Breast epithelium (tissue), 4 donors: ENCODE data around the gene ARHGEF28. TPM values are rescaled to one million over a fixed set of nuclear protein-coding genes. Genes with fewer than 3 reads are reported as not detected.

Source experiments
- DNase-seq, 2 donors: peaks; one replicate each; pipeline ENCODE4 v3.0.0-alpha.2; 2019; ENCODE audit warnings: low spot score in 2 of 2
- H3K27ac ChIP-seq, 2 donors: fragments of 200-600 bp; sonication (generic) in 1 of 2; one replicate each; pipeline ENCODE4 v1.5.1; 2016 to 2019; ENCODE audit warnings: mild to moderate bottlenecking in 1 of 2
- H3K27me3 ChIP-seq, 2 donors: fragments of 200-600 bp; sonication (generic) in 1 of 2; one replicate each; pipeline versions ENCODE4 v1.5.1 to v1.6.0; 2017 to 2019; ENCODE audit warnings: control low read depth in 1 of 2, mild to moderate bottlenecking in 1 of 2
- H3K36me3 ChIP-seq: fragments of 200-600 bp; one replicate; pipeline ENCODE4 v1.5.1; 2019
- H3K4me1 ChIP-seq, 2 donors: fragments of 200-600 bp; sonication (generic); one replicate each; pipeline ENCODE4 v1.5.1; 2016 to 2019; ENCODE audit warnings: control low read depth in 1 of 2
- H3K4me3 ChIP-seq, 3 donors: fragments of 200-600 bp; sonication (generic); 1 replicate in 2 of 3; 2 replicates in 1 of 3; pipeline ENCODE4 v1.5.1; 2016 to 2019; ENCODE audit warnings: mild to moderate bottlenecking in 3 of 3, moderate library complexity in 2 of 3
- H3K9me3 ChIP-seq, 2 donors: fragments of 200-600 bp; sonication (generic) in 1 of 2; one replicate each; pipeline ENCODE4 v1.5.1; 2016 to 2019; ENCODE audit warnings: control low read depth in 1 of 2
- CTCF ChIP-seq, 3 donors: fragments of 450-650 bp; IDR thresholded peaks; one replicate each; pipeline ENCODE4 v1.5.1; 2016 to 2017; ENCODE audit warnings: antibody characterized with exemption in 3 of 3, mild to moderate bottlenecking in 3 of 3, moderate library complexity in 3 of 3
- POLR2A ChIP-seq: fragments of 450-650 bp; IDR thresholded peaks from one replicate; pipeline ENCODE4 v1.6.1; 2016; ENCODE audit warnings: antibody characterized with exemption, mild to moderate bottlenecking, moderate library complexity
- POLR2AphosphoS5 ChIP-seq, 3 donors: sonication (generic); formaldehyde crosslinking; IDR thresholded peaks; one replicate each; pipeline ENCODE4 v1.6.1; 2017; ENCODE audit warnings: antibody characterized with exemption in 3 of 3
- intact Hi-C: fragments of 100-400 bp; cut with DNase I; formaldehyde crosslinking; loops from one replicate; pipeline ENCODE4 v1.15.1; 2023; ENCODE audit warnings: low total_unique reads
- total RNA-seq, 3 donors: library from RNA; depleted of rRNA; stranded (reverse); fragments of >200 nt; gene quantifications; one replicate each; pipeline ENCODE4 v1.1.0, GENCODE V29; 2016

ARHGEF28 gene
- total RNA-seq, 3 donors from 2014 or later: 11.4 to 65.4 (median 31.5) TPM

GRCh38 chr5:73746608-73747007 lies 120.6 kb downstream of the ARHGEF28 start:
- intact Hi-C loops: no loop called here
- no peak for DNase-seq
- TF ChIP-seq CTCF (IDR thresholded peaks at IDR 0.05) (no peak), POLR2AphosphoS5 (IDR thresholded peaks at IDR 0.05) (no peak), POLR2A (no peak)
- no peak overlapping the region for H3K27ac ChIP-seq
- no peaks in the 10 kb centered on the region for H3K4me1 ChIP-seq
- no peaks in the 10 kb centered on the region for H3K36me3 ChIP-seq
- no peak overlapping the region for H3K4me3 ChIP-seq
- no peaks in the 10 kb centered on the region for H3K27me3 ChIP-seq
- no peaks in the 10 kb centered on the region for H3K9me3 ChIP-seq

GRCh38 chr5:73747696-73748380 lies 121.8 kb downstream of the ARHGEF28 start:
- no peaks in the 10 kb centered on the region for H3K36me3 ChIP-seq
- H3K4me3 ChIP-seq: no peak overlapping the region
- no peak for DNase-seq
- H3K4me1 ChIP-seq: no peaks in the 10 kb centered on the region
- H3K27ac ChIP-seq: peak overlapping the region in 1 of 2 donors; percentile 57
- no peaks in the 10 kb centered on the region for H3K27me3 ChIP-seq
- intact Hi-C loops: no loop called here
- TF ChIP-seq POLR2A (no peak), POLR2AphosphoS5 (IDR thresholded peaks at IDR 0.05) (no peak), CTCF (IDR thresholded peaks at IDR 0.05) (no peak)
- no peaks in the 10 kb centered on the region for H3K9me3 ChIP-seq

GRCh38 chr5:73748510-73749400 lies 122.8 kb downstream of the ARHGEF28 start:
- no peaks in the 10 kb centered on the region for H3K36me3 ChIP-seq
- no peak for TF ChIP-seq POLR2A
- TF ChIP-seq CTCF (IDR thresholded peaks at IDR 0.05): no peak
- TF ChIP-seq POLR2AphosphoS5 (IDR thresholded peaks at IDR 0.05): no peak
- H3K9me3 ChIP-seq: no peaks in the 10 kb centered on the region
- intact Hi-C loops: no loop called here
- no peak for DNase-seq
- peak overlapping the region; percentile 11 to 57 for H3K27ac ChIP-seq
- peak overlapping the region in 2 of 3 donors; percentile 1 to 34 for H3K4me3 ChIP-seq
- H3K4me1 ChIP-seq: no peaks in the 10 kb centered on the region
- H3K27me3 ChIP-seq: no peaks in the 10 kb centered on the region

GRCh38 chr5:73749485-73750270 lies 123.7 kb downstream of the ARHGEF28 start:
- intact Hi-C loops: no loop called here

More at GRCh38 chr5:73749485-73750270, 123.7 kb downstream of the ARHGEF28 start:
- no peaks in the 10 kb centered on the region for H3K27me3 ChIP-seq
- no peaks in the 10 kb centered on the region for H3K9me3 ChIP-seq
- no peak overlapping the region for H3K4me3 ChIP-seq
- no peaks in the 10 kb centered on the region for H3K4me1 ChIP-seq
- DNase-seq: no peak
- peak overlapping the region in 1 of 2 donors; percentile 0 for H3K27ac ChIP-seq
- H3K36me3 ChIP-seq: no peaks in the 10 kb centered on the region
- no peak for TF ChIP-seq POLR2A
- TF ChIP-seq CTCF (IDR thresholded peaks at IDR 0.05): no peak
- no peak for TF ChIP-seq POLR2AphosphoS5 (IDR thresholded peaks at IDR 0.05)
